Loucy (cell line): ENCODE data around the gene ZBTB20.
"Not testable (repeated sequence)": the region's sequence is repeated elsewhere in the genome, so short reads cannot be mapped to it uniquely, and the experiment has no call there.

Experiments
- H2AFZ ChIP-seq: fragments of 200-600 bp; sonication (generic); 2 replicates; pipeline ENCODE4 v1.6.0; 2016; ENCODE audit warnings: antibody characterized with exemption, mild to moderate bottlenecking, low read length, moderate library complexity
- H3F3A ChIP-seq: fragments of 200-600 bp; 2 replicates; pipeline ENCODE4 v1.6.0; 2016; ENCODE audit warnings: antibody characterized with exemption, low read depth, mild to moderate bottlenecking
- H3K27me3 ChIP-seq: fragments of 200-600 bp; sonication (generic); 2 replicates; pipeline ENCODE4 v1.6.1; 2014; ENCODE audit warnings: low read length, mild to moderate bottlenecking; ENCODE audit not compliant: insufficient read depth, poor library complexity, severe bottlenecking
- H3K36me3 ChIP-seq: fragments of 200-600 bp; sonication (generic); 2 replicates; pipeline ENCODE4 v1.6.1; 2016; ENCODE audit warnings: low read length; ENCODE audit not compliant: insufficient read depth
- H3K4me1 ChIP-seq: fragments of 200-600 bp; sonication (generic); 2 replicates; pipeline ENCODE4 v1.5.1; 2014; ENCODE audit warnings: low read length, mild to moderate bottlenecking; ENCODE audit not compliant: insufficient read depth, poor library complexity, severe bottlenecking
- H3K4me2 ChIP-seq: fragments of 200-600 bp; sonication (generic); 2 replicates; pipeline ENCODE4 v1.6.0; 2014; ENCODE audit warnings: antibody characterized with exemption, low read length, low read depth, mild to moderate bottlenecking; ENCODE audit not compliant: poor library complexity, severe bottlenecking
- H3K4me3 ChIP-seq: fragments of 200-600 bp; sonication (generic); 2 replicates; pipeline ENCODE4 v1.5.1; 2014; ENCODE audit warnings: low read length, mild to moderate bottlenecking, mixed read lengths; ENCODE audit not compliant: poor library complexity, severe bottlenecking
- H3K79me2 ChIP-seq: fragments of 200-600 bp; sonication (generic); 2 replicates; pipeline ENCODE4 v1.6.1; 2014; ENCODE audit warnings: low read length; ENCODE audit not compliant: insufficient read depth
- H3K9ac ChIP-seq: fragments of 200-600 bp; sonication (generic); 2 replicates; pipeline ENCODE4 v1.6.0; 2014; ENCODE audit warnings: mild to moderate bottlenecking, low read depth, low read length, moderate library complexity; ENCODE audit not compliant: poor library complexity, severe bottlenecking
- H3K9me2 ChIP-seq: fragments of 200-600 bp; sonication (generic); replicated peaks from 2 replicates; pipeline ENCODE4 v1.6.1; 2016; ENCODE audit warnings: low read depth, low read length, mixed read lengths
- H3K9me3 ChIP-seq: fragments of 200-600 bp; sonication (generic); 2 replicates; pipeline ENCODE4 v1.6.1; 2014; ENCODE audit warnings: mild to moderate bottlenecking, antibody characterized with exemption, low read length, low read depth; ENCODE audit not compliant: insufficient read depth
- H4K20me1 ChIP-seq: fragments of 200-600 bp; sonication (generic); 2 replicates; pipeline ENCODE4 v1.6.0; 2014; ENCODE audit warnings: antibody characterized with exemption, low read length, mild to moderate bottlenecking; ENCODE audit not compliant: insufficient read depth, poor library complexity, severe bottlenecking
- CTCF ChIP-seq: fragments of 200-600 bp; sonication (generic); conservative IDR thresholded peaks from 2 replicates; pipeline ENCODE4 v1.5.1; 2014; ENCODE audit warnings: mild to moderate bottlenecking, antibody characterized with exemption, low read length
- EZH2phosphoT487 ChIP-seq: fragments of 200-600 bp; IDR thresholded peaks from 2 replicates; pipeline ENCODE4 v1.6.1; 2018; ENCODE audit warnings: antibody characterized with exemption, mild to moderate bottlenecking, moderate library complexity, borderline replicate concordance

The ZBTB20 gene

GRCh38 chr3:115187149-115187757 lies 40.2 kb upstream of the ZBTB20 start:
- no peaks in the 10 kb centered on the region for H3F3A ChIP-seq
- no peak overlapping the region for H3K4me2 ChIP-seq
- H3K4me1 ChIP-seq = peaks cover 6% of the 10 kb centered on the region
- peaks cover 15% of the 10 kb centered on the region; the same call in 1 of the 2 replicates for H3K9me3 ChIP-seq
- no peaks in the 10 kb centered on the region for H3K36me3 ChIP-seq
- H4K20me1 ChIP-seq = no peaks in the 10 kb centered on the region
- no peaks in the 10 kb centered on the region for H3K27me3 ChIP-seq
- H3K79me2 ChIP-seq = no peaks in the 10 kb centered on the region
- H2AFZ ChIP-seq = no peak overlapping the region
- no peaks in the 10 kb centered on the region for H3K9me2 ChIP-seq
- H3K9ac ChIP-seq = no peak overlapping the region
- TF ChIP-seq CTCF (no peak), EZH2phosphoT487 (no peak)
- H3K4me3 ChIP-seq = no peak overlapping the region

- Histone ChIP-seq H3K9me2 (no peaks in the 10 kb centered on the region), H3K9ac (no peak overlapping the region), H3K4me3 (no peak overlapping the region), H3K4me2 (no peak overlapping the region), H3K36me3 (no peaks in the 10 kb centered on the region), H3K4me1 (peaks cover 6% of the 10 kb centered on the region), H3F3A (no peaks in the 10 kb centered on the region), H4K20me1 (no peaks in the 10 kb centered on the region), H3K79me2 (no peaks in the 10 kb centered on the region), H3K9me3 (peaks cover 15% of the 10 kb centered on the region; the same call in 1 of the 2 replicates), H3K27me3 (no peaks in the 10 kb centered on the region), H2AFZ (no peak overlapping the region)
- no peak for TF ChIP-seq EZH2phosphoT487
- no peak for TF ChIP-seq CTCF
Measured at GRCh38 chr3:115186351-115187148, 39.5 kb upstream of the ZBTB20 start.

GRCh38 chr3:115184859-115185572 lies 37.9 kb upstream of the ZBTB20 start:
- H4K20me1 ChIP-seq, H3K9me3 ChIP-seq, H3F3A ChIP-seq, H2AFZ ChIP-seq, H3K79me2 ChIP-seq, H3K36me3 ChIP-seq, H3K4me3 ChIP-seq, H3K4me2 ChIP-seq, H3K4me1 ChIP-seq, H3K27me3 ChIP-seq, H3K9ac ChIP-seq, H3K9me2 ChIP-seq: not testable (repeated sequence)

GRCh38 chr3:115178930-115179329 lies 31.8 kb upstream of the ZBTB20 start:
- not testable (repeated sequence) for H3K4me2 ChIP-seq, H3F3A ChIP-seq, H3K9me3 ChIP-seq, H2AFZ ChIP-seq, H3K9ac ChIP-seq, H3K9me2 ChIP-seq, H3K4me3 ChIP-seq, H3K79me2 ChIP-seq, H3K4me1 ChIP-seq, H4K20me1 ChIP-seq, H3K27me3 ChIP-seq, H3K36me3 ChIP-seq
